GF-D8 (cell line): ENCODE measurements around the gene RBM23.

Experiments
- DNase-seq: peaks from one replicate; lab custom pipeline; 2025; lab: John Stamatoyannopoulos, UW

RBM23 gene

DNA sequence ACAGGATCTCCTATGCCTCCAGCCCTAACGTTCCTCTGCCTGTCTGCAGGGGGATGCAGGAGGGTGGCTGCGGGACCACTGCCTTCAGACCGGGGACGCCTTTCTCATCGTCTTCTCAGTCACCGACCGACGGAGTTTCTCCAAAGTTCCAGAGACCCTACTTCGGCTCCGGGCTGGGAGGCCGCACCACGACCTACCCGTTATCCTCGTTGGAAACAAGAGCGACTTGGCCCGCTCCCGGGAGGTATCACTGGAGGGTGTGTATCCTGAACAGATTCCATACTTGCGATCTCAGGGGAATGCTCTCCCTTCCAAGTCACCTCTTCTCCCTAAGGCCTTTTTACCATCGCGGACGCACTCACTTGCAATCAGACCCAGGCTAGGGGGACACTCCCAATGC is 33.0 kb downstream of the RBM23 start:
- no peak for DNase-seq

DNA sequence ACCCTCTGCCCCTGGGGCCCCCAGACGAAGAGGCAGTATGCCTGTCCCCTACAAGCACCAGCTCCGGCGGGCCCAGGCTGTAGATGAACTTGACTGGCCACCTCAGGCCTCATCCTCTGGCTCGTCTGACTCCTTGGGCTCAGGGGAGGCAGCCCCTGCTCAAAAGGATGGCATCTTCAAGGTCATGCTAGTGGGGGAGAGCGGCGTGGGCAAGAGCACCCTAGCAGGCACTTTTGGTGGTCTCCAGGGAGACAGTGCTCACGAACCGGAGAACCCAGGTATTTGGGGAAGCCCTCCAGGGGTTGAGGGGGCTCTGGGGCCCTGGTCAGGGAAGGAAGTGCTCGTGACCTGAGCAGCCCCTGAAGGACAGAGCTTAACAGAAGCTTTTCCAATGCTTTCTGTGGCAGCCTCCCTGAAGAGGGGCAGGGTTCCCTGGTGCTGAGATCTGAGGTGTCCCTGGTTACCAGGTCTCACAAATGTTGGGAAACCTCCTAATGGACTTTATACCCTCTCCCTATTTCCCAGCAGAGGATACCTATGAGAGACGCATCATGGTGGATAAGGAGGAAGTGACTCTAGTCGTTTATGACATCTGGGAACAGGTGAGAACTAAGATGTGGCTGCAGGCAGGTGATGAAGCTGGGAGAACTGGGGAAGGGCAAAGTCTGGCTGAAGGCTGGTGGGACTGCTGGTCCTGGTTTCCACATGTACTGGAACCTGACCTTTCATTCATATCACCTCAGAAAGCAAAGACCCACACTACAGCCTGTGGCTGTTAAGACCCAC is 34.0 kb downstream of the RBM23 start:
- DNase-seq = no peak

DNA sequence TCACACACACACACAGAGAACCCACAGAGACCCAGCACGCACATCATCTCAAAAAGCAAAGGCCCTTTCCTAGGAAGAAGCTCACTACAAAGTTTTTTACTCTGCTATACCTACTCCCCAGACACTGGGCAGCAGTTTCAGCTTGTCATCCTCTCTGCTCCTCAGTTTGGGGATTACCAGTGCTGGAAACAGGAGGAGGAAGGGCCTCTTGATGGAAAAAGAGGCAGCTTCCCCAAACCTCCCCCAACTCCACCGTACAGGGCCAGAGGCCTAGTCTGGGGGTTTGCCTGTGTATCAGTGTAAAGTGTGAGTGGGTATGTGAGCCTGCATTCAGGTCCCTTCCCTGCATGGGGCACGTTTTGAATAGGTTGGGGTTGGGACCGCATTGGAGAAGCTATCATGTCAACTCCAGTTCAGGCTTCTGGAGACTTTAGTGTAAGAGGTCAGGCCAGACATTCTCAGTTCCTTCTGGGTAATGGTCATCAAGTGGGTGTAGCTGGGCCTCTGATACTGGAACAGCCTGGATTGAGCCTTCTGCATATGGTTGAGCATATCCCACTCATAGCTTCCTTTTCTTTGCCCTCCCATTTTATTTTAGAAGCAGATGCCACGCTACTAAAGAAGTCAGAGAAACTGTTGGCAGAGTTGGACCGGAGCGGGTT is 34.7 kb downstream of the RBM23 start:
- no peak for DNase-seq

DNA sequence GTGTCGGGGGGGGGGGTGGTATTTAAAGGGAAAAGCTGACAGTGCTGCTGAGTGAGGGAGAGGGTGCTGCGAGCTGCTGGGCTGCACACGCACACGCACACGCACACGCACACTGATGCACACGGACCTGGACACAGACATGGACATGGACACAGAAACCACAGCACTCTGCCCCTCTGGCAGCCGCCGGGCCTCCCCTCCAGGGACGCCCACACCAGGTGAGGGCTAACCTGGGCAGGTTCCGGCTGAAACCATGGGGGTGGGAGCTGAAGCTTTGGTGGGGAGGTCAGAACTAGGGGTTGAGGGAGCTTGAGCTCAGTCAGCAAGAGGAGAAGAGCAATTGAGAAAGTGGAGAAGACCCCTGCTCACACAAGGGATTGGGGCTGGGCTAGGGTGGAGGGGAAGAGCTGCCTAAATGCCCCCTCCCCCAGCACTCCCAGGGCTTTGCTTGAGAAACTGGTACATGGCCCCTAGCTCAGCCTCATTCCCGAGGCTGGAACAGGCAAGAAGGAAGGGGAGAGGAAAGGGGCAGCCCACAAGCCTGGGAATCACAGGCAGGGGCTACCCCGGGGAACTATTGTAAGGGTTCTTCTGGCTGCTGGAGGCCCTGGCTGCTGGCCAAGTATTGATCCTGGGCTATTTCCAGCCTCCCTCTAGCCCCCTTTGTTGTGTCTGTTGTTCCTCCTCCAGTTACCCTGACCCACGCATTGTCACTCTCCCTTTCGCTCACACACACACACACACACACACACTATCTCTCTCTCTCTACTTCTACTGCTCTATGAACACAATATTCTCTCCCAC is 35.6 kb downstream of the RBM23 start, which contains the start of gene REM2:
Gene REM2 (plus strand): TSS at position 50 of the 804 bp plus-strand sequence. CDS start 66 bp downstream, at position 116.
- DNase-seq = no peak

DNA sequence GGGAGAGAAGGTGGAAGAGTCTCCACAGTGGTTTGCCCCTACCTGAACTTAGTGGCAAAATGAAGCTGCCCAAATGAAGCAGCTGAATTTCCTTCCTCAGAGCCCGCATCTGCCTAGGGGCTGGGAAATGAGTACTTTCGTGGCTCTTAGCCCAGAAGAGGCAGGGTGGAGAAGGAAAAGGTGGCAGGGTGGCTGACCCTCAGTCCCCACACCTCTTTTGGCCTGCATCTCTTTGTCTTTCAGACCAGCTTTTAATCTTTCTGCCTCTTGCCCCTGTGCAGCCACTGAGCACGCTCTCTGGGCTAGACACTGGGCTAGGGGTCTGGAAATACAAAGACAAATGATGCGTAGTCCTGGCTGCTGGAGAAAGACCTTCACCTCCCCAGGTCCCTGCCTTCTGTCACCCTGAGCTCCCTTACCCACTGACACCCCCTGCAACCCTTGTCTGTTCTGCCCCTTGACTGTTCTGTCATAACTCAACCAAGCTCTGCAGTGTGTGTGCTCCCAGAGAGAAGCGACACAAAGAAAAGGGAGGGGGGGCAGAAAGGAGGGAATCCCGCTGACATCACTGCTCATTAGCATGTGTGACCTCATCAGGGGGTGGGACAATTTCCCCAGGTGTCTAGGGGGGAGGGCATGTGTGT is 36.3 kb downstream of the RBM23 start:
- DNase-seq = no peak

DNA sequence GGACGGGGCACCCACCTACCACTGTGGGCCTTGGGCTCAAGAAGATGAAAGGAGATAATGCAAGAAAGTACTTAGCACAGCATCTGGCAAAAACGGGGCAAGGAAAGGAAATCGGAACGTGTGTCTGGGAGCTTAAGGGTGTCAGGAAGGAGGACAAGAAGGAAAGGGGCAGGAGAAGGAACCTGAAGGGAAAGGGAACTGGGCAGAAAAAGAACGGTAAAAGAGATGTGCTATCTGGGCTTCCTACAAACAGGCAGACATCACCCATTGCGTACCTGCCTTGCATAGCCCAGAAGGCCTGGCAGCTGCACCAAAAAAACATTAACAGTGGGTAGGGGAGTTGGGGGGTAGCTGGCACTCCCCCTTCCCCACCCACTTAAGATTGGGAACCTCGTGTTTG is 36.9 kb downstream of the RBM23 start:
- DNase-seq = no peak

DNA sequence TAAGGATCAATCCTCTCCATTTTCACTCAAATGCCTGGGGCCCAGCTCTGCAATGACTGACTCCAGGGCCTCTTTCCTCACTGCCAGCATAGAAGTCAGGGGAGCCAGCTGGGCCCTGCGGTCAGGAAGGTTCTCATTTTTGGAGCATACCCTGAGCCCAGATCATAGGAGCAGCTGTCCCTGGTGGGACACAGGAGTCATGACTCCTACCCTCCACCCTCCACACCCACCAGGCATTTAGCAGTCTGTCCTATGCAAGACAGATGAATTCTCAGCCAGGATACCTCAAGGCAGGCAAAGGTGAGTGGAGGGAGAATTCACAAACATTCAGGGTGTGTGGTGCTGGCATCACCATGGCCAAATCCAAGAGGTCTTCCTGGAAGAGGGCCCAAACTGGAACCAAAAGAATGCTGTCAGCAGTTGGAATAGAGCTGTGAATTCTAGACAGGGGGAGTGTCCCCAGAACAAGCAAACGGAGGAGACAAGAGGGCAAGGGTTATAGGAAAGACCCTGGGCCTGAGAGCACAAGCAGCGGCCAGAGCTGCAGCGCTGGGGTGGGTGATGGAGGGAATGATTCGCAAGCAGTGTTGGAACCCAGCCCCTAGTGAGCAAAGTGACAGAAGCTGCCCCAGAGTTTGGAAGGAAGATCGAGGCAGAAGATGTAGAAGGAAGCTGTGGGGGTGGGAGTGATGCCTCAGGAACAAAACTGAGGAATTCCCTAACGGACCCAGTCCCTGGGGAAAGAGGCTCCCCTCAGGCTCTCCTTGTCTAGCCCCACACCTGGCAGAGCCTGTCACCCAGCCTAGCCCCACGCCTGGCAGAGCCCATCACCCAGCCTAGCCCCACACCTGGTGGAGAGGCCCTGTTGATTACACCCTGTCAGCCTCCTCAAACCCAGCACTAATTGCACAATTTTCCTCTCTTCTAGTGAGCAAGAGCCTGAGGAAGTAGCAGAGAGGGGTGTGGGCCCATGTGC is 40.4 kb downstream of the RBM23 start:
- DNase-seq = peak; percentile 9

DNA sequence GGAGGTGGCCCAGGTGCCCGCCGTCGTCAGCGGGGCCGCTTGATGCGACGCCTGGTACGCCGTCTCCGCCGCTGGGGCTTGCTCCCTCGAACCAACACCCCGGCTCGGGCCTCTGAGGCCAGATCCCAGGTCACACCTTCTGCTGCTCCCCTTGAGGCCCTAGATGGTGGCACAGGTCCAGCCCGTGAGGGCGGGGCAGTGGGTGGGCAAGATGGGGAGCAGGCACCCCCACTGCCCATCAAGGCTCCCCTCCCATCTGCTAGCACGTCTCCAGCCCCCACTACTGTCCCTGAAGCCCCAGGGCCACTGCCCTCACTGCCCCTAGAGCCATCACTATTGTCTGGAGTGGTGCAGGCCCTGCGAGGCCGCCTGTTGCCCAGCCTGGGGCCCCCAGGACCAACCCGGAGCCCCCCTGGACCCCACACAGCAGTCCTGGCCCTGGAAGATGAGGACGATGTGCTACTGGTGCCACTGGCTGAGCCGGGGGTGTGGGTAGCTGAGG is 41.9 kb downstream of the RBM23 start:
- DNase-seq = no peak

DNA sequence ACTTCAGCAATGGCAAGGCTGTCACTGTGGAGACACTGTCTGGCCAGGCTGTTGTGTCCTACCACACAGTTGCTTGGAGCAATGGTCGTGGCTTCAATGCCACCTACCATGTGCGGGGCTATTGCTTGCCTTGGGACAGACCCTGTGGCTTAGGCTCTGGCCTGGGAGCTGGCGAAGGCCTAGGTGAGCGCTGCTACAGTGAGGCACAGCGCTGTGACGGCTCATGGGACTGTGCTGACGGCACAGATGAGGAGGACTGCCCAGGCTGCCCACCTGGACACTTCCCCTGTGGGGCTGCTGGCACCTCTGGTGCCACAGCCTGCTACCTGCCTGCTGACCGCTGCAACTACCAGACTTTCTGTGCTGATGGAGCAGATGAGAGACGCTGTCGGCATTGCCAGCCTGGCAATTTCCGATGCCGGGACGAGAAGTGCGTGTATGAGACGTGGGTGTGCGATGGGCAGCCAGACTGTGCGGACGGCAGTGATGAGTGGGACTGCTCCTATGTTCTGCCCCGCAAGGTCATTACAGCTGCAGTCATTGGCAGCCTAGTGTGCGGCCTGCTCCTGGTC is 43.1 kb downstream of the RBM23 start:
- no peak for DNase-seq

DNA sequence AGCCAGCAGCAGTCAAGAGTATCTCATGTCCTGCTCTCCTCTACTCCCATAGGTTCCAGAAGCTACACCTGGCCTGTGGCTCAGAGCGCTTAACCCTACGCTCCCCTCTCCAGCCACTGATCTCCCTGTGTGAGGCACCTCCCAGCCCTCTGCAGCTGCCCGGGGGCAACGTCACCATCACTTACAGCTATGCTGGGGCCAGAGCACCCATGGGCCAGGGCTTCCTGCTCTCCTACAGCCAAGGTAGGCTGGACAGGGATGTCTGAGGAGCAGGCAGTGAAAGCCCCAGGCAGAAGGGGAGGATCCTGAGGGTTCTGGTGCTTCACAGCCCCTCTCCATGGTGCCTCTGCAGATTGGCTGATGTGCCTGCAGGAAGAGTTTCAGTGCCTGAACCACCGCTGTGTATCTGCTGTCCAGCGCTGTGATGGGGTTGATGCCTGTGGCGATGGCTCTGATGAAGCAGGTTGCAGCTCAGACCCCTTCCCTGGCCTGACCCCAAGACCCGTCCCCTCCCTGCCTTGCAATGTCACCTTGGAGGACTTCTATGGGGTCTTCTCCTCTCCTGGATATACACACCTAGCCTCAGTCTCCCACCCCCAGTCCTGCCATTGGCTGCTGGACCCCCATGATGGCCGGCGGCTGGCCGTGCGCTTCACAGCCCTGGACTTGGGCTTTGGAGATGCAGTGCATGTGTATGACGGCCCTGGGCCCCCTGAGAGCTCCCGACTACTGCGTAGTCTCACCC is 43.8 kb downstream of the RBM23 start:
- no peak for DNase-seq

DNA sequence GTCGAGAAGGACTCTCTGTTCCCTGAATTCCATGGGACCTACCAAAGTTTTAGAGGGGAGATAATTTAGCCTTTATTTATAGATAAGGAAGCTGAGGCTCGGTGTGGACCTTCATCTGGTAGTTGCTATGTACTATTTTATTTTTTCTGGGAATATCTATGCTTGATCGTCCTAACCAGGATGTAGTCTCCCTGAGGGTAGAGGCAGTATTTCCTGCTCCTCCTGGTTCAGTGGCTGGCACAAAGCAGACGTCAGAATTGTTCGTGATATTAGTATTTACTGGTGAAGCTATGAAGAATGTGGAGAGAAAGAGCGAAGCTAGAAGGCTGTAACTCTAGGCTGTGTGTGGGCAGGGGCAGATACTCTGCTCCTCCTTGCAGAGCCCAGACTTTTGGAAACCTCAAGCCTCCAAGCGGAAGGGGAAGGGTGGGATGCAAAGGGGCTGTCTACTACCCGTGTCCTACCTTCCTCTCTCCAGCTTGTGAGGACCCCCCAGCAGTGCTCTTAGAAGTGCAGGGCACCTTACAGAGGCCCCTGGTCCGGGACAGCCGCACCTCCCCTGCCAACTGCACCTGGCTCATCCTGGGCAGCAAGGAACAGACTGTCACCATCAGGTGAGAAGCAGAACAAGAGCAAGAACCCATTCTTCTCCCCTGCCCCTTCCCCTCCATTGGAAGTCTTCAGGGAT is 46.0 kb downstream of the RBM23 start:
- DNase-seq = no peak

DNA sequence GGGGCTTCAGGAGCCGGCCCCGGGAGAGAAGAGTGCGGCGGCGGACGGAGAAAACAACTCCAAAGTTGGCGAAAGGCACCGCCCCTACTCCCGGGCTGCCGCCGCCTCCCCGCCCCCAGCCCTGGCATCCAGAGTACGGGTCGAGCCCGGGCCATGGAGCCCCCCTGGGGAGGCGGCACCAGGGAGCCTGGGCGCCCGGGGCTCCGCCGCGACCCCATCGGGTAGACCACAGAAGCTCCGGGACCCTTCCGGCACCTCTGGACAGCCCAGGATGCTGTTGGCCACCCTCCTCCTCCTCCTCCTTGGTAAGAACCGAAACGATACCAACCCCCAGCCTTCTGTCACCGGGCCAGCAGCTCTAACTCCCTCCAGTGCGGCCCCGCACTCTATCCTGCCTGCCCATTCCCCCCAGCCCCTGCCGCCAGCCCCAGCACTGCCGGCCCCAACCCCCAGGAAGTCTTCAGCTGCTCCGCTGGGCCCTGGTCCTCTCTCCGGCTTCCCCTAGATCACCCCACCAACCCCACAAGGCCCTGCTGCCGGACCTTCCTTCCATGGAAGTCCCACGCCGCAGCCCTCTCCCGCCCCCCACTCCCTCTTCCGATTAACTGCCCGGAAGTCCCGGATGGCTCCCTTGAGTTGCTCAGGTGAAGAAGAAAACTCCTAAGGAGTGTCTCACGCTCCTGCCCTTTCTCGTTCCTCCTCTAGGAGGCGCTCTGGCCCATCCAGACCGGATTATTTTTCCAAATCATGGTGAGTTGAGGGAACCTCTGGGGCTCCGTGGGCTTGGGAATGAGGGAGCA is 46.7 kb downstream of the RBM23 start:
- no peak for DNase-seq

DNA sequence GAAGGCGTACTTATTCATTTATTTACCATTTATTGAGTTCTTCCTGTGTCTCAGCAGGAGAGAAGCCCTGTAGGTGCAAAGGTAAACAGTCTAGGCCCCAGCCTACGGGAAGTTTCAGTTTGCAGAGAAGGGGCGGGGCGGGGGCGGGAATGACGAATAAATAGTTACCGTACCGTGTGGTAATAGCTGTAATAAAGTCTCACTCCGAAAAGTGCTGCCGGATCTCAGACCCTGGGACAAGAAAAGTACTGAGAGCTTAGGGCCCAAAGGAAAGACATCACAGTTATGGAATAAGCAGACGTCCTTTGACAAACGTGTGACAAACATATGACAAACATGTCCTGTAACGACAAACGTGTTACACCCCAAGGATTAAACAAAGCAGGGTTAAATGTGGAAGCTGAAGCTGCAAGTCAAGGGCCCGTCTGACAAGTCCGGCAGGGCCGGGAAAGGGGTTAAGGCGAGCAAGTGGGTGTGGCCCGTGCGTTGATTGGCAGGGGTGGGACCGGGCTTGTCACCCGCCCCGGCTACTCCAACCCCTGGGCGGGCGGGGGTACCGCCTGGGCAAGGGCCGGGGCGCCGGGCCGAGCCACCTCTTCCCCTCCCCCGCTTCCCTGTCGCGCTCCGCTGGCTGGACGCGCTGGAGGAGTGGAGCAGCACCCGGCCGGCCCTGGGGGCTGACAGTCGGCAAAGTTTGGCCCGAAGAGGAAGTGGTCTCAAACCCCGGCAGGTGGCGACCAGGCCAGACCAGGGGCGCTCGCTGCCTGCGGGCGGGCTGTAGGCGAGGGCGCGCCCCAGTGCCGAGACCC is 47.5 kb downstream of the RBM23 start, which contains the start of gene LRP10:
Gene LRP10 (plus strand): TSS at position 517 of the 809 bp plus-strand sequence. CDS start 564 bp downstream, outside the sequence.
- peak; percentile 76 for DNase-seq

DNA sequence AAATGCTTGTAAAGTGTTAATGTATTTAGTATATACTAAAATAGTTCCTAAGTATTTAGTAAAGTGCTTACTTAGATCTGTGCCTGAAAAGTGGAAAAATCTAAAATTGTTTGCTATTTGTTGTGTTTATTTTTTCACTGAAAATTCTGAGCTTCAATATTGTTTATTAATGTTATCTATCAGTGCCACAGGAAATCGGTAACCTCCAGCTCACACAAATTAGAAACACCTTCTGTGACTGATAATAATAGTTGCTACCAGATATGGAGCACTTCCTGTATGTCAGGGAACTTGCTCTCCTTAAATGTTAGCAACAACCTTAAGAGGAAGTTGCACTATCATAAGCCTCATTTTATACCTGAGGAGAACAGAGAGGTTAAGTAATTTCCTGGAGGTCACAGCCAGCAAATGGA is 48.1 kb downstream of the RBM23 start:
- DNase-seq = peak; percentile 66

DNA sequence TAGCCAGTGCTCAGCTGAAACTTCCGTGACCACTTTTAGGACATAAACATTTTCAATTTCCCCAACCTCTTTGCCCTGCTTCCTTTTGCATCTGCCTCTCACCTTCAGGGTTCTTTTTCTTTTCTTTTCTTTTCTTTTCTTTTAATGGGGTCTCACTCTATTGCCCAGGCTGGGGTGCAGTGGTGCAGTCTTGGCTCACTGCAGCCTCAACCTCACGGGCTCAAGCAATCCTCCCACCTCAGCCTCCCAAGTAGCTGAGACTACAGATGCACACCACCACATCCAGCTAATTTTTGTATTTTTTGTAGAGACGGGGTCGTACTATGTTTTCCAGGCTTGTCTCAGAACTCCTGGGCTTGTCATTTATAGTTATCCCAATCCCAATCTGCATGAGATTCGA is 52.1 kb downstream of the RBM23 start:
- no peak for DNase-seq

DNA sequence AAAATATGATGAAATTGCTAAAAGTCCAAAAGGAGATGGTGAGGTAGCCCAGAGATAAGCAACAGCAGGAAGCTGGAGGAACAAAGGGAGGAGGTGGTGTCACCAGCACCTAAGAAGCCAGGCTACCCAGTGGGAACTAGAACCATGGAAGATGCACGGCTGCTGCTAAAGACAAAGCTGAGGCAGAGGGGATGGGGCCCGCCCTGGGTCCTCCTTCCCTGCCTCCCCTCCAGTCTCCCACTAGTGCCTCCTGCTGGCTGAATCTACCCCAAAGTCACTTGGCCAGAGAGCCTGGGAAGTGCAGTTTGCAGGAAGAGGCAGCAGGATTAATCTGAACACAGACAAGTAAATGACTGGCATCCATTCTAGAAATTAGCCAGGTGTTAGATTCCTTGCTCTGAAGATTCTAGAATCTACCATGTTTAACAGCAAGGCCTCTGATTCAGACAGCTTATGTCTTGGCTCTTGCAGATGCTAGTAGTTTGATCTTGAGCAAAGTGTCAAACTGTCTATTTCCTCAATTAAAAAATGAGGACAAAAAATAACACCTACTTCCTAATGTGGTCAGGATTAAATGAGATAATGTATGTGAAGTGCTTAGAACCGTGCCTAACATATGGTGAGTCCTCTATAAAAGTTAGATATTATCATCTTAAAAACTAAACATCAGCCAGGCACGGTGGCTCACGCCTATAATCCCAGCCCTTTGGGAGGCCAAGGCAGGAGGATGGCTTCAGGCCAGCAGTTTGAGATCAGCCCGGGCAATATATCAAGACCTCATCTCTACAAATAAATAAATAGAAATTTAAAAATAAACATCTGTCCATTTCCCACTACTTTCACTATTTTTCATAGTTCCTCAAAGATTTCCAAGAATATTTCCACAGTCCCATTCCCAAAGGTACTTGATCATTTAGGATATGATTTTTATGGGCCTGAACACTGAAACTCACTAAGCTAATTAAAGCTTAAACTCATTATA is 53.2 kb downstream of the RBM23 start:
- no peak for DNase-seq
